HG03378 (cell line): ENCODE results near the gene NECTIN4.
A peak's percentile ranks its signal among the peaks of the same experiment; 100 is the strongest.

Source experiments
- ATAC-seq: cut with Tn5 transposase; IDR thresholded peaks from one replicate; pipeline ENCODE4 v1.9.1; 2021; ENCODE audit warnings: mild to moderate bottlenecking, moderate library complexity; ENCODE audit not compliant: unreplicated experiment

The NECTIN4 gene

GRCh38 chr1:161083748-161084596 is 5.4 kb downstream of the NECTIN4 start:
- no peak for ATAC-seq

GRCh38 chr1:161082996-161083747 is 6.2 kb downstream of the NECTIN4 start:
- no peak for ATAC-seq

- ATAC-seq = no peak
Measured at GRCh38 chr1:161082483-161082882, 6.9 kb downstream of the NECTIN4 start.

DNA sequence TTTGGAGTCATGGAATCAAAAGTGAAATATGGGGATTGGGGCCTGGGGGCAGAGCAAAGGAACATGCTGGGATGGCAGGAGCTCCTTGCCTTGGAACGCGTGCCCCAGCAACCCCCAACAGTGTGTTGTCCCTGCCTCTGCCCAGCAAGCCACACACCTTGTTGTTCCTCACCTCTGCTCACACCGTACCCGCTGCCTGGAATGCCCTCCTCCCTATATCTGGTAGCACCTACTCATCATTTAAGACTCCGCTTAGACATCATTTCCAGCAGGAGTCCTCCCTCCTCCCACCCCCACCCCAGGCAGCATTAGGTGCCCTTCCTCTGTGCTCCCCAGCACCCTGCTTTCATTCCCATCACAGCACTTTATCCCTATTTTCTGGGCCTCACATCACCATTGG is 7.8 kb downstream of the NECTIN4 start:
- ATAC-seq = no peak

- ATAC-seq = no peak
Measured at GRCh38 chr1:161080441-161081405, 8.6 kb downstream of the NECTIN4 start.

DNA sequence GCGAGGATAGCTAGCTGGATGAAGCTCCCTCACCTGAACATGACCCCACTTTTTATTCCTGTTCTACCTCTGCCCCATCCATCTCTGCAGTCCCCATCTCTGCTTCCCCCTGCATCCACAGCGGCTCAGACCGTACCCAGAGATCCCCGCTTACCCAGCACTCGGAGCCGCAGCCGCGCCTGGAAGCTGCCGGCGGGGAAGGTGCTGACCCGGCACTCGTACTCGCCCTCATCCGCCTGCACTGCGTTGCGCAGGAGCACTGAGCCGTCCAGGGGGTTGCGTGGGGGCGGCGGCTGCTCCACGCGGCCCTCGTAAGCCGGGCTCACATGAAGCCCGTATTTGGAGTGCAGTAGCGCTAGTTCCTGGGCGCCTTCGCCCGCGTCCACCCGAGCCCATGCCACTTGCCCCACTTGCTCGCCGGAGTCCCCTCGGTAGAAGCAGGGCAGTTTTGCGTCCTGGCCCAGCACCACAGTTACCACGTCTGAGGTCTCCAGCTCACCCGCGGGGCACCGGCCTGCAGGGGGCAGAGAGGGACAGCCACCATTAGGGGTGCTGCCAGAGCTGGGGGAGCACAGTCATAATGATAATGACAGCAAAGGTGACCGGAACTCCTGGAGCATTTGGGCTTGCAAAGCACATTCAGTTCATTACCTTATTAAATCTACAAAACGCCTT is 9.8 kb downstream of the NECTIN4 start:
- no peak for ATAC-seq

DNA sequence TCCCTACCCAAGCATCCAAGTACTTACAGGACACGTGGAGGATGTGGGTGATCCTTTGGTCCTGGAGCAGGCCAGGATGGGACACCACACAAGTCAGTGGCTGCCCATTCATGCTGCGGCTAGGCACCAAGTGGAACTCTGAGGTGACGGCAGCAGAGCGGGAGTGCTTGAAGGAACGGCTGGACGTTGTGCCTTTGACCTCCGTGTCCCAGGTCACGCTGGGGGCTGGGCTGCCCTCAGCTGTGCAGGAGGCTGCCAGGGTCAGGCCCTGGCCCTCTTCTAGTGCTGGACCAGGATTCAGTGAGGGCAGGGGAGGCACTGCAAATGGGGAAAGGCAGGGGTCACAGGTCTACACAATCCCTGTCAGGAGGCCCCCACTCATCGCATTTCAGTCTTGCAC is 11.9 kb downstream of the NECTIN4 start:
- ATAC-seq = no peak

DNA sequence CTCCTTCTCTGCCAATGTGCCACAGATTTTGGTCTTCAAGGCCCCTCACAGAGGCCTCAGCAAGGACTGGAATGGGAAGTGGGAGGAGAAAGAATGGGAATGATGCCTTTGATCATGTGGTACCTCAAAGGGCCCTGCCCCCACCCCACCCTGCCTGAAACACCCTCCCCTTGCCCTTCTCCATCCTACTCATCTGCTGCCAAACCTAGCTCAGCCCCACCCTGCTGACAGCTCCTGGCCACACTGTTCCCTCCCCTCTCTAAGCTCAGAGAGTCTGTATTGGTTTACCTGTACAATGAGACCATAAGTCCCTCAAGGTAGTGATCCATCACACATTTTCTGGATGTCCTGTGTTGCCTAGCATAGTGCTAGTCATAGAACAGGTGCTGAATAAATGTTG is 12.9 kb downstream of the NECTIN4 start:
- ATAC-seq = no peak

- ATAC-seq = no peak
Measured at GRCh38 chr1:161074676-161075368, 14.5 kb downstream of the NECTIN4 start.

DNA sequence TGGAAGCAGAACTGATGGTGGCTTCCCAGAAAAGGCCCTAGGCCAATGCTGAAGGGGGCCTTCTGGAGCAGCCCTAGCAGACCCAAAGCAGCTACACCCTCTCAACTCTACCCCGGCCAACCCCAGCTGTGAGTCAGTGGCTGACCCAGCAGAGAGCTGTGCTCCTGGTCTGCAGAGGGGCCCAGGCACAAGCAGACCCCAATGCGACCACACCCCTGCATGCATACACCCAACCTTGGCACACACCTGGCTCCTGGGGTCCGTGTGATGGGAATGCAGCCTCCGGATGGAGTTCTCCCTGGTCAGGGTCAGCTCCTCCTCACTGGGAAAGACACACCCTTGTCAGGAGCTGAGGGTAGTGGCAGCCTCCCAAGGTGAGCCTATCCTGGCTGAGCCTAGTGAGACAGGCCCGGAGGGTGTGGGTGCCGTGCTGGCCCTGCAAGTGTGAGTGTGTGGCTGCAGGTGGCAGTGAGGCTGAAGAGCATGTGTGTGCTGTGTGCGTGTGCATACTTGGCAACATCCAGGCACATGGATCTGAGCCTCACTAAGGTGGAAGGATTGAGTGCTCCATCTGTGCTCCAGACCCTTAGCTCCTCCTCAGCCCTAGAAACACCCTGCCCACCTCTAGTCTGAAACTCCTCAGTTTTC is 15.8 kb downstream of the NECTIN4 start:
- no peak for ATAC-seq

DNA sequence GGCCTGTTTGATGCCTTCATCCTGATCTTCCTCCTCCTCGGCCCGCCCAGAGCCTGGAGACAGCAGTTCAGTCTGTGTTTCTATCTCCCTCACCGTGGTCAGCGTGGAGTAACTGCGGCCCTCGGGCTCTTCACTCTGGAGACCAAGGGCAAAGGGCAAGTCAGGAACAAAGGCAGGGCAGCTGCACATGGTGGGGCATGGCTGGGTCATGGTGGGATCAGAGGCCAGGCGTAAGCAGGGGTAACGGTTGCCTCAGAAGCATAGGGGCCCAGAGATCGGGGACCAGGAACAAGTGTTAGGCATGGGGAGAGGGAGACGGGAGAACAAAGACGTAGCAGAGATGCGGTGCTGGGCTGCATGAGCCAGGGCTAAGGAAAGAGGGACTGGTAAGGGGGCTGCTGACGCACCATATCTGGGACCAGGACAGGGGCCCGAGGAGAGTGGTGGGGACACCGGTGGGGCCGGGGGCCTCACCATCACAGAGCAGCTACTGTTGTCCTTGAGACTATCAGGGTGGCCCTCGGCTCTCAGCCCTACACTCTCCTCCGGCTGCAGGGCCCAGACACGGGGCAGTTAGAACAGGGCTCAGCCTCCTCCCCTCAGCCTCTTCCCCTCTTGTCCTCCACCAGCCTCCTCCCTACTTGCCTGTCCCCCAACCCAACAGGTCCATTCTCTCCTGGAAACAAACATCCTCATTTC is 16.5 kb downstream of the NECTIN4 start:
- ATAC-seq = no peak

GRCh38 chr1:161071886-161072371 is 17.4 kb downstream of the NECTIN4 start:
- ATAC-seq = no peak

DNA sequence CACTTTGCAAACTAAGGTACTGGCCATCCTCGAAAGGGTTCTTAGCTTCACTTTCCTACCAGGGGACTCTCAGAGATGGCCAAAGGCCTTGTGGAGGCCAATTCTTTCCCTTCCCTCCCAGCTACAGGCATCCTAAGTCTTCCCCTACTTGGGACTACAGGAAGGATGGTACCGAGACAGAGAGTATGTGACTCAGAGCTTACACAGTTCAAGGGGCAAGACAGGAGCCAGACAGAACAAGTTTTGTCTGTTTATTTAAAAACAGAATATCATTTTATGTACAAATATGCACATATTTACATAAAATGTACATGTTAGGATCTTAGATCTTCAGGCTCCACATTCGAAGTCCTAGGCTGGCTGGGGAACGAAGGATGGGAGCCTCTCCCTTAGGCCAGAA is 18.6 kb downstream of the NECTIN4 start:
- no peak for ATAC-seq

DNA sequence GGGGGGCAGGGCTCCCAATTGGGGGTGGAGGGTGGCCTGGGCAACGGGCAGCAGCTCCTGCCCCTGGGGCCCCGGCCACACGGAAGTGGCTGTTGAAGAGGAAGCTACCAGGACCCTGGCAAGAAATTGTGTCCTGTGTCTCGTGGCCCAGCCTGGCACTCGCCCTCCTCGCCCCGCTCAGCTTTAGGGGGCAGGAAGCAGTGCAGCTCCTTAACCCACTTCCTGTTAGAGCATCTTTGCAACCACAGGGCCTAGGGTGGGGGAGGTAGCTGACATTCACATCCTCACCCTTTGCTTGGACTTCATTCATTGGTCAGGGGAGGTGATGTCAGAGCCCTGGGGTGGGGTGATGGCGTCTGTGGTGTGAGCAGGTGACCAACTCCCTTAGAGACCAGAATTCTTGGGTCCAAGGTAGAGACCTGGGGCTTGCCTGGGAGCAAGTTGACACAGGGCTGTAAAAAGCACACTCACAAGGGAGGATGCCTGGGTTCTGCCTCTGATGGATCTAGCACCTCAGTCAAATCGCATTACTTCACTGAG is 19.6 kb downstream of the NECTIN4 start, which contains the start of gene ARHGAP30:
ARHGAP30 (minus strand) TSS at position 161 of the 540 bp plus-strand sequence. CDS start 267 bp downstream, outside the sequence.
- peak; percentile 78 for ATAC-seq

GRCh38 chr1:161069241-161069640 is 20.1 kb downstream of the NECTIN4 start:
- no peak for ATAC-seq

- ATAC-seq = peak; percentile 47
Measured at GRCh38 chr1:161068306-161069234, 20.8 kb downstream of the NECTIN4 start.

DNA sequence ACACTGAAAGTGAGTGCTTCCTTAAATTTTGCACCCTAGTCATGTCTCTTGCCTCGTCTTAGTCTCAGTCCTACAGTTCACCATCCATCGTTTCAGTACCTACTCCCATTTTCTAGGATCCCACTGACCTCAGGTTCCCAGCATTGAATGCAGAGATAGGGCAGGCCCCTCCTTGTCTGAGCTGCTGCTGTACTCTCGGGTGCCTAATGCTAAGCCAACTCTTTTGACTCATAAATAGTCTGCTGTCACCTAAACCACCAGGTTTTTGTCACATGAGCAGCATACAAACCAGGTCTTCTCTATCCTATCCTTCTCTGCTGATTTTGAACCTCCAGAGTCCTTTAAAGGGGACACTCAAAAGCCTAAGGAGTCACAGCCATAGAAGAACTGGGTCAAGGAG is 22.7 kb downstream of the NECTIN4 start:
- no peak for ATAC-seq
